GM12878 (cell line): ENCODE results near the gene TSR3. TPM values are rescaled to one million over a fixed set of nuclear protein-coding genes. Genes with fewer than 3 reads are reported as not detected.

Experiments
- ATAC-seq: fragments of 200-7000 bp; cut with Tn5 transposase; 3 replicates; pipeline ENCODE4 v1.9.1; 2020; ENCODE audit warnings: mild to moderate bottlenecking, moderate library complexity
- BruUV-seq: library from RNA; stranded (reverse); fragments of 400-500 nt; replicated peaks from 2 replicates; lab custom pipeline; 2021; lab: Mats Ljungman, UMichigan
- CTCF ChIA-PET: fragments of 300-600 bp; sonication (Branson Sonifier 250); formaldehyde crosslinking; extraction: SDS; loops from one replicate; lab custom pipeline; 2021; ENCODE audit warnings: inconsistent platforms; lab: Yijun Ruan, JAX
- POLR2A ChIA-PET: fragments of 350-600 bp; formaldehyde crosslinking; extraction: SDS; loops from one replicate; lab custom pipeline; 2021; ENCODE audit warnings: inconsistent platforms; lab: Charles Lee
- RAD21 ChIA-PET: fragments of 300-600 bp; sonication (Branson Sonifier 250); formaldehyde crosslinking; loops from one replicate; lab custom pipeline; 2023; ENCODE audit warnings: antibody characterized with exemption; ENCODE audit not compliant: unreplicated experiment; lab: Charles Lee
- SMC1A ChIA-PET: fragments of 300-600 bp; sonication (Branson Sonifier 250); formaldehyde crosslinking; loops from one replicate; lab custom pipeline; 2023; ENCODE audit not compliant: unreplicated experiment, uncharacterized antibody; lab: Charles Lee
- DNase-seq: peaks from one replicate; pipeline ENCODE4 v3.0.0-alpha.2; 2011; ENCODE audit warnings: low read depth, low spot score
- FAIRE-seq: peaks from 3 replicates; lab custom pipeline; 2011; peaks lifted over from hg19 to GRCh38; lab: Jason Lieb, UNC
- H2AFZ ChIP-seq: 2 replicates; pipeline ENCODE4 v1.6.0; 2011; ENCODE audit warnings: low read depth, low read length, control low read depth; ENCODE audit not compliant: control insufficient read depth
- H3K27ac ChIP-seq: 2 replicates; pipeline ENCODE4 v1.5.1; 2011; ENCODE audit warnings: control low read depth; ENCODE audit not compliant: control insufficient read depth, insufficient read depth
- H3K27me3 ChIP-seq, 2 experiments: replicated peaks in 1 of 2; 2 replicates each; pipeline versions ENCODE4 v1.6.0 to v1.6.1; 2011; ENCODE audit warnings: low read length in 1 of 2; ENCODE audit not compliant: control insufficient read depth in 2 of 2, insufficient read depth in 2 of 2
- H3K36me3 ChIP-seq, 2 experiments: 2 replicates each; pipeline ENCODE4 v1.5.1; 2011; ENCODE audit warnings: low read length in 1 of 2; ENCODE audit not compliant: control insufficient read depth in 2 of 2, insufficient read depth in 2 of 2
- H3K4me1 ChIP-seq: 2 replicates; pipeline ENCODE4 v1.6.1; 2011; ENCODE audit warnings: mild to moderate bottlenecking, low read length, moderate library complexity, mixed read lengths; ENCODE audit not compliant: control insufficient read depth, insufficient read depth
- H3K4me2 ChIP-seq: 2 replicates; pipeline ENCODE4 v1.6.0; 2011; ENCODE audit warnings: control low read depth; ENCODE audit not compliant: control insufficient read depth, insufficient read depth
- H3K4me3 ChIP-seq: fragments of 200-600 bp; sonication (generic); 2 replicates; pipeline ENCODE4 v1.5.1; 2016
- H3K79me2 ChIP-seq: 2 replicates; pipeline ENCODE4 v1.6.0; 2011; ENCODE audit warnings: low read length; ENCODE audit not compliant: control insufficient read depth, insufficient read depth
- H3K9ac ChIP-seq: 2 replicates; pipeline ENCODE4 v1.8.0; 2011; ENCODE audit warnings: low read length, control low read depth, mixed read lengths; ENCODE audit not compliant: control insufficient read depth, insufficient read depth
- H3K9me3 ChIP-seq: replicated peaks from 3 replicates; pipeline ENCODE4 v1.5.1; 2011; ENCODE audit warnings: mild to moderate bottlenecking, low read length; ENCODE audit not compliant: control insufficient read depth, insufficient read depth
- H4K20me1 ChIP-seq: 2 replicates; pipeline ENCODE4 v1.6.0; 2011; ENCODE audit not compliant: control insufficient read depth, insufficient read depth
- NFXL1 ChIP-seq: fragments of 450-650 bp; IDR thresholded peaks from 2 replicates; pipeline ENCODE4 v1.6.1; 2017; ENCODE audit warnings: antibody characterized with exemption, mild to moderate bottlenecking, borderline replicate concordance
- POLR2AphosphoS5 ChIP-seq: IDR thresholded peaks from 2 replicates; pipeline ENCODE4 v1.6.1; 2011; ENCODE audit warnings: mild to moderate bottlenecking, low read length, inconsistent platforms
- WGBS: methylation state at CpG from one replicate; pipeline ENCODE4 v1.1.6; 2016; ENCODE audit warnings: low lambda C conversion rate; ENCODE audit not compliant: insufficient replicate concordance, insufficient coverage; ENCODE audit errors: missing lambda C conversion rate; 5-methylcytosine and 5-hydroxymethylcytosine counted together
- in situ Hi-C: fragments of 300-500 bp; cut with MboI; formaldehyde crosslinking; loops from 9 replicates; pipeline ENCODE4 v1.14.3; 2018; ENCODE audit warnings: mixed read lengths
- intact Hi-C: fragments of 100-400 bp; cut with micrococcal nuclease; formaldehyde crosslinking; loops from one replicate; pipeline ENCODE4 v1.14.2; 2022; ENCODE audit not compliant: unreplicated experiment
- polyA plus RNA-seq, 11 experiments: library from polyadenylated mRNA; depleted of rRNA in 4 of 11; unstranded in 6 of 11; stranded (reverse) in 5 of 11; fragments of >200 nt; fragmentation: Nextera tagmentation in 4 of 11; fragmentation: Illumina TruSeq in 1 of 11; extraction: Ambion mirVana in 4 of 11; extraction: Trizol in 1 of 11; gene quantifications; 1 replicate in 1 of 11; 2 replicates in 10 of 11; pipeline versions ENCODE4 v1.2.1 to v1.2.3, GENCODE V29; 2011 to 2016; ENCODE audit warnings: inconsistent platforms in 2 of 11, missing spikeins in 2 of 11, low read depth in 1 of 11
- total RNA-seq, 4 experiments: library from RNA; depleted of rRNA in 3 of 4; stranded (reverse); fragments of >200 nt in 3 of 4; fragmentation: Illumina TruSeq in 1 of 4; extraction: Trizol in 1 of 4; gene quantifications; 2 replicates each; pipeline versions ENCODE4 v1.2.1 to v1.2.3, GENCODE V29; 2013 to 2021
- TF ChIP-seq, protein P1 (sequence below): IDR thresholded peaks from 2 replicates; pipeline ENCODE4 v1.6.1; 2011; ENCODE audit warnings: borderline replicate concordance, low read depth, mild to moderate bottlenecking, moderate library complexity, mixed read lengths, low read length; ENCODE audit not compliant: insufficient read depth; ENCODE audit errors: extremely low read length

The TSR3 gene
- total and polyA plus RNA-seq, 10 of the 15 experiments (the other 5 are each of a cell fraction or from before 2014, with no cell fraction given), result 3.4 to 108 (median 46.9) TPM

- 88% methylated on average over 38 of the region's 46 CpGs for WGBS
- H3K36me3 ChIP-seq, result peaks cover 40 to 62% of the 10 kb centered on the region in 2 experiments
- H3K9me3 ChIP-seq, result no peaks in the 10 kb centered on the region
- in situ Hi-C loops (no loop called here), intact Hi-C loops (no loop called here)
- H3K4me2 ChIP-seq, result no peak overlapping the region
- no peak overlapping the region for H3K4me3 ChIP-seq
- peaks cover 46% of the 10 kb centered on the region for H3K79me2 ChIP-seq
- ChIA-PET RAD21 (no interaction called here), CTCF (no interaction called here), POLR2A (no interaction called here), SMC1A (no interaction called here)
- peaks cover 7% of the 10 kb centered on the region for H3K4me1 ChIP-seq
- no peak for ATAC-seq
- no peak overlapping the region for H3K27ac ChIP-seq
- no peak for DNase-seq
- no peaks in the 10 kb centered on the region for H3K27me3 ChIP-seq
- FAIRE-seq, result no peak
- no peak overlapping the region for H3K9ac ChIP-seq
- TF ChIP-seq NFXL1 (no peak), POLR2AphosphoS5 (peak; percentile 27; the same call in 1 of the 2 replicates)
- TF ChIP-seq, protein P1, sequence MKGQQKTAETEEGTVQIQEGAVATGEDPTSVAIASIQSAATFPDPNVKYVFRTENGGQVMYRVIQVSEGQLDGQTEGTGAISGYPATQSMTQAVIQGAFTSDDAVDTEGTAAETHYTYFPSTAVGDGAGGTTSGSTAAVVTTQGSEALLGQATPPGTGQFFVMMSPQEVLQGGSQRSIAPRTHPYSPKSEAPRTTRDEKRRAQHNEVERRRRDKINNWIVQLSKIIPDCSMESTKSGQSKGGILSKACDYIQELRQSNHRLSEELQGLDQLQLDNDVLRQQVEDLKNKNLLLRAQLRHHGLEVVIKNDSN, result no peak
- no TSS peak for BruUV-seq
- peaks cover 36% of the 10 kb centered on the region for H4K20me1 ChIP-seq
- H2AFZ ChIP-seq, result no peak overlapping the region
Observed at GRCh38 chr16:1315081-1316032, 36.3 kb downstream of the TSR3 start.
